Nephron (organoid): ENCODE results near the gene SELENOS.
A peak's percentile ranks its signal among the peaks of the same experiment; 100 is the strongest.

ENCODE experiments used
- H3K27ac Mint-ChIP-seq, 3 experiments: 2 replicates each; pipeline ENCODE4 v1.8.0; 2020; ENCODE audit warnings: mixed read lengths in 3 of 3, mild to moderate bottlenecking in 2 of 3, moderate library complexity in 1 of 3
- H3K27me3 Mint-ChIP-seq: 2 replicates; pipeline ENCODE4 v1.8.0; 2021; ENCODE audit warnings: low read depth, mild to moderate bottlenecking, moderate library complexity, mixed read lengths
- H3K36me3 Mint-ChIP-seq: 2 replicates; pipeline ENCODE4 v1.8.0; 2020; ENCODE audit warnings: low read depth, mixed read lengths
- H3K4me1 Mint-ChIP-seq: 2 replicates; pipeline ENCODE4 v1.8.0; 2020; ENCODE audit warnings: mixed read lengths
- H3K4me3 Mint-ChIP-seq, 3 experiments: 2 replicates each; pipeline ENCODE4 v1.8.0; 2020; ENCODE audit warnings: mild to moderate bottlenecking in 3 of 3, mixed read lengths in 3 of 3, moderate library complexity in 2 of 3
- H3K9me3 Mint-ChIP-seq: 2 replicates; pipeline ENCODE4 v1.8.0; 2020; ENCODE audit warnings: mixed read lengths
- CTCF ChIP-seq, 3 experiments: fragments of 200-600 bp; sonication (generic); IDR thresholded peaks; one replicate each; pipeline ENCODE4 v1.5.0; 2021; ENCODE audit warnings: antibody characterized with exemption in 3 of 3; ENCODE audit not compliant: unreplicated experiment in 3 of 3

Gene SELENOS

GRCh38 chr15:101252836-101253235, 24.4 kb downstream of the SELENOS start:
- H3K9me3 Mint-ChIP-seq, result no peaks in the 10 kb centered on the region
- peak overlapping the region; percentile 98 to 99 (median 98) for H3K27ac Mint-ChIP-seq
- H3K27me3 Mint-ChIP-seq, result peaks cover 3% of the 10 kb centered on the region
- H3K4me3 Mint-ChIP-seq, result peak overlapping the region; percentile 93 to 96 (median 96)
- TF ChIP-seq CTCF (IDR thresholded peaks at IDR 0.05; ENCODE audit: unreplicated experiment in 3 of 3), result no peak
- H3K4me1 Mint-ChIP-seq, result peaks cover 58% of the 10 kb centered on the region
- H3K36me3 Mint-ChIP-seq, result peaks cover 8% of the 10 kb centered on the region

GRCh38 chr15:101251830-101252820, 25.2 kb downstream of the SELENOS start, which contains the start of gene CHSY1:
TSS of gene CHSY1 (minus strand) at chr15:101252048. CDS start at chr15:101251456, 592 bp downstream.
- peak in 1 of 3 experiments; percentile 26 for TF ChIP-seq CTCF (IDR thresholded peaks at IDR 0.05; ENCODE audit: unreplicated experiment in 3 of 3)
- Mint-ChIP-seq H3K4me3 (peak within 1 kb of the TSS; percentile 93 to 97 (median 96)), H3K9me3 (no peaks in the 10 kb centered on the region), H3K27ac (peak within 1 kb of the TSS; percentile 98 to 99 (median 98)), H3K4me1 (peaks cover 64% of the 10 kb centered on the region), H3K36me3 (peaks cover 14% of the 10 kb centered on the region), H3K27me3 (peaks cover 3% of the 10 kb centered on the region)

GRCh38 chr15:101250873-101251829, 26.1 kb downstream of the SELENOS start:
- Mint-ChIP-seq H3K27ac (peak overlapping the region; percentile 44 to 96 (median 96)), H3K36me3 (peaks cover 16% of the 10 kb centered on the region), H3K27me3 (peaks cover 3% of the 10 kb centered on the region), H3K4me3 (peak overlapping the region; percentile 90 to 97 (median 90)), H3K4me1 (peaks cover 64% of the 10 kb centered on the region), H3K9me3 (no peaks in the 10 kb centered on the region)
- TF ChIP-seq CTCF (IDR thresholded peaks at IDR 0.05; ENCODE audit: unreplicated experiment in 3 of 3), result no peak

GRCh38 chr15:101250341-101250831, 26.9 kb downstream of the SELENOS start:
- H3K4me3 Mint-ChIP-seq, result peak overlapping the region; percentile 87 to 97 (median 90)
- TF ChIP-seq CTCF (IDR thresholded peaks at IDR 0.05; ENCODE audit: unreplicated experiment in 3 of 3), result no peak
- H3K9me3 Mint-ChIP-seq, result no peaks in the 10 kb centered on the region
- H3K36me3 Mint-ChIP-seq, result peaks cover 16% of the 10 kb centered on the region
- H3K4me1 Mint-ChIP-seq, result peaks cover 64% of the 10 kb centered on the region
- H3K27ac Mint-ChIP-seq, result peak overlapping the region; percentile 44 to 96 (median 96)
- no peaks in the 10 kb centered on the region for H3K27me3 Mint-ChIP-seq

- H3K4me3 Mint-ChIP-seq, result peak overlapping the region; percentile 44 to 64 (median 56)
- H3K9me3 Mint-ChIP-seq, result no peaks in the 10 kb centered on the region
- peaks cover 73% of the 10 kb centered on the region for H3K4me1 Mint-ChIP-seq
- peaks cover 16% of the 10 kb centered on the region for H3K36me3 Mint-ChIP-seq
- TF ChIP-seq CTCF (IDR thresholded peaks at IDR 0.05; ENCODE audit: unreplicated experiment in 3 of 3), result no peak
- no peak overlapping the region for H3K27ac Mint-ChIP-seq
- no peaks in the 10 kb centered on the region for H3K27me3 Mint-ChIP-seq
Measured at GRCh38 chr15:101248274-101248673, 29.0 kb downstream of the SELENOS start.
